Stimulated activated CD4-positive, alpha-beta T cell treated with anti-CD3 and anti-CD28 coated beads, Interleukin-15, amount 100 ng/mL, for 1 hour (primary cell): Measurements from ENCODE around the gene TASL.
"Not testable (repeated sequence)": the region's sequence is repeated elsewhere in the genome, so short reads cannot be mapped to it uniquely, and the experiment has no call there.

ENCODE experiments used
- DNase-seq, 2 donors: peaks; one replicate each; pipeline ENCODE4 v3.0.0-alpha.2; 2020; ENCODE audit warnings: low read depth in 1 of 2, low spot score in 1 of 2

Gene TASL

GRCh38 chrX:30577362-30577991 lies at the start of gene TASL:
Gene TASL, minus strand, starts transcription at chrX:30577766. Its CDS starts 17,411 bp downstream, at chrX:30560355.
- peak in 1 of 2 donors; percentile 9 for DNase-seq

- no peak for DNase-seq
These were observed 48.8 kb upstream of the TASL start for GRCh38 chrX:30626402-30626801.

- DNase-seq = no peak
These were observed 44.8 kb upstream of the TASL start for GRCh38 chrX:30622361-30622760.

- no peak for DNase-seq
These were observed 43.5 kb upstream of the TASL start for GRCh38 chrX:30620980-30621618.

GRCh38 chrX:30620125-30620524 lies 42.6 kb upstream of the TASL start:
- no peak for DNase-seq

- DNase-seq = no peak
These were observed 40.7 kb upstream of the TASL start for GRCh38 chrX:30618160-30618765.

- no peak for DNase-seq
These were observed 37.7 kb upstream of the TASL start for GRCh38 chrX:30615229-30615628.

- DNase-seq = no peak
These were observed 36.2 kb upstream of the TASL start for GRCh38 chrX:30613721-30614120.

GRCh38 chrX:30612250-30612655 lies 34.7 kb upstream of the TASL start:
- no peak for DNase-seq

- DNase-seq = no peak
These were observed 32.5 kb upstream of the TASL start for GRCh38 chrX:30610026-30610425.

- no peak for DNase-seq
These were observed 29.6 kb upstream of the TASL start for GRCh38 chrX:30607155-30607554.

- DNase-seq = not testable (repeated sequence)
These were observed 23.0 kb upstream of the TASL start for GRCh38 chrX:30600269-30601176.

- DNase-seq = no peak
These were observed 19.8 kb upstream of the TASL start for GRCh38 chrX:30597216-30598012.

GRCh38 chrX:30593440-30594200 lies 16.1 kb upstream of the TASL start:
- DNase-seq = no peak

- no peak for DNase-seq
These were observed 15.3 kb upstream of the TASL start for GRCh38 chrX:30592831-30593230.

- no peak for DNase-seq
These were observed 12.8 kb upstream of the TASL start for GRCh38 chrX:30590368-30590767.

GRCh38 chrX:30589146-30589888 lies 11.8 kb upstream of the TASL start:
- no peak for DNase-seq

GRCh38 chrX:30586516-30586915 lies 8.9 kb upstream of the TASL start:
- no peak for DNase-seq

- no peak for DNase-seq
These were observed 5.1 kb upstream of the TASL start for GRCh38 chrX:30582664-30583063.
